GM19035 (cell line): ENCODE results near the gene TFF3.

Experiments
- ATAC-seq: cut with Tn5 transposase; IDR thresholded peaks from one replicate; pipeline ENCODE4 v1.9.1; 2021; ENCODE audit not compliant: unreplicated experiment

Gene TFF3

GRCh38 chr21:42291751-42292562 lies 23.3 kb downstream of the TFF3 start:
- ATAC-seq, result no peak

DNA sequence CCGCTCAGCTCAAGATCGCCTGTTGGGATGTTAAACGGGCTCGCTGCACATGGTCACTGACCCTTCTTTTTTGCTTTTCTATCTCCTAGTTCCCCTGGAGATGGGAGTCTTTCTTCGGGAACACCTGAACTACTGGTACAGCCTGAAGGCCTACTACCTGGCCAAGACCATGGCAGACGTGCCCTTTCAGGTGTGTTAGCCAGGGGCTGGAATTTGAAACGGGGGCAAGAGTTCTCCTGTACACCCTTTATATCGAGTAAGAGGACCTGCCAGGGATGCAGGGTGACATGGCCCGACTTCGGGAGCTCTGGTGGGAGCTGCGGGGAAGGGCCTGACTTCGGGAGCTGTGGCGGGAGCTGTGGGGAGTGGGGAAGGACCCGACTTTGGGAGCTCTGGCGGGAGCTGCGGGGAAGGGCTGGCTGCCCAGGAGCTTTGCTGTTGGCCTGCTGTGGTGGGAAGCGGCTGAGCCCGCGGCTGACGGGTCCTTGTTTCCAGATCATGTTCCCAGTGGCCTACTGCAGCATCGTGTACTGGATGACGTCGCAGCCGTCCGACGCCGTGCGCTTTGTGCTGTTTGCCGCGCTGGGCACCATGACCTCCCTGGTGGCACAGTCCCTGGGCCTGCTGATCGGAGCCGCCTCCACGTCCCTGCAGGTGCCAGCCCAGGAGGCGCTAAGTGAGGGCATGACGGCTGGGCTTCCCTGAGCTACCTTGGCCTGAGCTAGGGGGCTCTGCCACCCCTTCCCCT lies 24.0 kb downstream of the TFF3 start:
- no peak for ATAC-seq

- no peak for ATAC-seq
Measured at GRCh38 chr21:42290505-42290904, 24.7 kb downstream of the TFF3 start.

DNA sequence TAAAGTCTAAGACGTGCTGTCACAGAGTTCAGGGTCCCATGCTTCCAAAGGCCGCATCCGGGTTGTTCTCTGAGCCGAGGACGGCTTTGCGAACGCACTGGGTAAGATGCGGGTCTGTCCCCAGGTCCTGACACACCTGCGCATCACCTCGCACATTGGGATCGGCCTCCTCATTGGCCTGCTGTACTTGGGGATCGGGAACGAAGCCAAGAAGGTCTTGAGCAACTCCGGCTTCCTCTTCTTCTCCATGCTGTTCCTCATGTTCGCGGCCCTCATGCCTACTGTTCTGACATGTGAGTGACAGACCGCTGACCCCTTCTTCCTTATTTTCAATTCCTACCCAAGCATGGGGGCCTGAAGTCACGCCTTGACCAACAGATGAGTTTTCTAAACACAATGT lies 25.3 kb downstream of the TFF3 start:
- ATAC-seq, result no peak

DNA sequence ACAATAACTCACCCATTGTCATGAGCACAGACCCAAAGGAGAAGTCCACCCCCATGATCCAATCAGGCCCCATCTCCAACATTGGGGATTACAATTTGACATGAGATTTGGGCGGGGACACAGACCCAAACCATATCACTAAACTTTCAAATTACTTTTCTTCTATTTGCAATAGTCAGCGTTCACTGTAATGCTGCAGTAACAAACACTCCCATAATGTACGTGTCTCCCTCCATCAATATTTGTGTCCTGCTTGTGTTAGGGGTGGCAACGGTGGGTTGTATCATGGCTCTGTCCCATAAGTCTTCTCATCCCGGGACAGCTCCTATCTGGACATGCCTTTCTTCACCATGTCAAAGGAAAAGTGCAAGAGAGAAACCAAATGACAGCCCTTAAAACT lies 26.2 kb downstream of the TFF3 start:
- no peak for ATAC-seq

- no peak for ATAC-seq
Measured at GRCh38 chr21:42287193-42288083, 27.8 kb downstream of the TFF3 start.

- no peak for ATAC-seq
Measured at GRCh38 chr21:42286416-42286815, 28.8 kb downstream of the TFF3 start.

DNA sequence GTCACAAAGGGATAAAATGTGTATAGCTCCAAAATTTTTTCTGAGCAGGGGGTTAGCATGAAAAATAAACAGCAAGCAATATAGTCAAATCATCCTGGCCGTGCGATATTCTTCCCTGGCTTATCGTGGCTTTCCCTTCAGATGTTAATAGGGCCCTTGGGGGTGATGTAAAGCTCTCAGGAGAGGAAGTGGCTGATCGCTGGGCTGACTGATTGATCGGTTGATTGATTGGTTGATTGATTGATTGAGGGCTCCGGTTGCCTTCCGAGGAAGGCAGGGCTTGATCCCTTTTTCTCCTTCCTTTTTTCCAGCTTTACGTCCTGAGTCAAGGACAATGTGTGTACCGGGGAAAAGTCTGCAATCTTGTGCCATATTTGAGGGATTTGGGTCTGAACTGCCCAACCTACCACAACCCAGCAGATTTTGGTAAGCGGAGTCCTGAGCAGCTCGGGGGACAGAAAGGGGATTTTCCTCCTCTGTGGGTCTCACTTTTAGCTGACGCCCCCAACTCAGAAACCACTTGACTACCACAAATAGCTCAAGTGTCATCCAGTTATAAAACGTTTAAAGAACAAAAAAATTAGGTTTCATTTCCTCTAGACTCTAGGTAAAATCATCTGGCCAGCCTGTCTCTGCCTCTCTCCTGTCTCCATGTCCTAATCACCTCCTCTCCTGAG lies 29.5 kb downstream of the TFF3 start:
- ATAC-seq, result no peak

DNA sequence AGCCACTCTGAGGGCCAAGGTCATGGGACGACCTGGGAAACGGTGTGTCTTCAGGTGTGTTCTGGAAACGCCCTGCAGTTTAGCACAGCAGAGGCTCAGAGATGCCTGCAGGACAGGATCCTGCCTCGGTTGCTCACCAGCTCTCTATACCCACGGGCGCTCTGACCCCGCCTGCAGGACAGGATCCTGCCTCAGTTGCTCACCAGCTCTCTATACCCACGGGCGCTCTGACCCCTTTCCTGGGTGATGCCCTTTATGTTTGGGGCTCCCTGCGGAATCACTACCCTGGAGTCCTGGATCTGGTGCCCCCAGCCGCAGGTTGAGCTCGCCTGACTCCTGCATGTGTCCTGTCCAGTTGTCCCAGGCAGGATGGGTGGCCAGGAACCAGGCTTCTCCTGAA lies 32.5 kb downstream of the TFF3 start:
- no peak for ATAC-seq

DNA sequence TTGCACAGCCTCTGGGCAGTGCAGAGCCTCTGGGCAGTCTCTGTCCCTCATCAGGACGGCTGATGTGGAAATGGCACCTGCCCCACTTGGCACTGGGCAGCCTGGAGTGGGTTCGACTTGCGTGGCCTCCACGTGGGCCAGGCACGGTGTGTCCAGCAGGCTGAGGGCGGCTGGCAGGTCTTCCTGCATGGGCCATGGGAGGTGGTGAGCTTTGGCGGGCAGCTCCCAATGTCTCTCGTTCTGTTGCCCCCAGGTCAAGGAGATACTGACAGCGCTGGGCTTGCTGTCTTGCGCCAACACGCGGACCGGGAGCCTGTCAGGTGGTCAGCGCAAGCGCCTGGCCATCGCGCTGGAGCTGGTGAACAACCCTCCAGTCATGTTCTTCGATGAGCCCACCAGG lies 33.2 kb downstream of the TFF3 start:
- ATAC-seq, result no peak

GRCh38 chr21:42281181-42281680 lies 34.0 kb downstream of the TFF3 start:
- no peak for ATAC-seq

DNA sequence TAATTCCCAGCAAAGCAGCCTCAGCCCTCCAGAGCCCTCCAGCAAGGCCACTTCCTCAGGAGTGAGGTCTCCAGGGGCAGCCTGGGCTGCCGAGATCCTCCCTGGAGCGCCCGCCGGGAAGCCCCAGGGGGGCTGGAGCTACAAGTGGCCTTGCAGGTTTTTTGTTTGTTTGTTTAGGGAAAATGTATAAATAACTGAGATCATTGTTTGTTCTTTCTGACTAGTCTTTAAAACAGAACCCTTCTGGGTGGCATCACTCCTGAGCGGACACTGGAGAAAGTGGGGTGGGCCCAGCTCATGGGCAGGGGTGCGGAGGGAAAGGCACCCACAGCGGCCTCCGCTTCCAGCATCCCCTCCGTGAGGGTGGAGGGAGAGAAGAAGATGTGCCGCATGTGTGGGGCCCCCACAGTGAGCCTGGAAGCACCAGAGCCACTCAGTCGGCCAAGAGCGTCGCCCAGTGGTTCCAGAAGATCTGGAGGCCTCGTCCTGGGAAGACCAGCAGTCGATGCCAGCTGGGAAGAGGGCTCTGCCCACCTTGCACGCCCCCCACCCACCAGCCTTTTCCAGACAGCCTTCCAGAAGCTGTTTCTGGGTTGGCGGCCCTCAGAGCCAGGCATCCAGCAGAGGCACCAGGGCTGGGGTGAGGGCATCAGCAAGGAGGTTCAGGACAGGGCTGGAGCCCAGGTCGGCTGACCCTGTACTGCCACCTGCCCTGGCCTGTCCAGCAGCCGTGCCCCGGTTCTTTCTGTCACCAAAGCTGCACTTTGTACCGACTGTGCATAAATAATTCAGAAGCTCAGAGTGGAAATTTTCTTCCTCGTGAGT lies 34.6 kb downstream of the TFF3 start:
- no peak for ATAC-seq

GRCh38 chr21:42279888-42280287 lies 35.3 kb downstream of the TFF3 start:
- no peak for ATAC-seq

- no peak for ATAC-seq
Measured at GRCh38 chr21:42279341-42279871, 35.8 kb downstream of the TFF3 start.

DNA sequence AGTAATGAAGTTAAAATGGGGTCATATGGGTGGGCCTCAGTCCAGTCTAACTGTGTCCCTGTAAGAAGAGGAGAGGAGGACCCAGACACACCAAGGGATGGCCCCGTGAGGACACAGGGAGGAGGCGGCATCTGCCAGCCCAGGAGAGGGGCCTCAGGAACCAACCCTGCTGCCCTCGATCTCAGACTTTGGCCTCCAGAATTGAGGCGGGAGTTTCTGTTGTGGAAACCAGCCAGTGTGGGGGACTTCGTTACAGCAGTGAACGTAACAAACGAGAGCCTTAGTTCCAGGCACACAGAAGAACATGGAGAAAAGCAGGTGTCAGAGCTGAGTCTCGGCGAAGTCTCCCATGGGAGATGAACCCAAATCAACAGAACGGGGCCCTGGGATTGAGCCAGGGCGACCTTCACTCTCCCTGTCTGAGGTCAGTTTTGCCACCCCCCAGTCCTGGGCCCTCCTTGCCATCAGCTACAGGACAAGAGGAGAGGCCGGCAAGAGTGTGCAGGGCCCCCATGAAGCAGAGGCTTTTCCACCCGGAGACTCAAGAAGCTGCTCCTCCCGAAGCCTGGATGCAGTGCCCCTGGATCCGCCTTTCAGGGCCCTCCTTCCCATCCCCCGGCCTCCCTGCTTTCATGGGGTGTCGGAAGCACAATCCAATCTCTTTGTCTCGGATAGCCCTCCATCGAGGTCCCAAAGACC lies 36.6 kb downstream of the TFF3 start:
- no peak for ATAC-seq

DNA sequence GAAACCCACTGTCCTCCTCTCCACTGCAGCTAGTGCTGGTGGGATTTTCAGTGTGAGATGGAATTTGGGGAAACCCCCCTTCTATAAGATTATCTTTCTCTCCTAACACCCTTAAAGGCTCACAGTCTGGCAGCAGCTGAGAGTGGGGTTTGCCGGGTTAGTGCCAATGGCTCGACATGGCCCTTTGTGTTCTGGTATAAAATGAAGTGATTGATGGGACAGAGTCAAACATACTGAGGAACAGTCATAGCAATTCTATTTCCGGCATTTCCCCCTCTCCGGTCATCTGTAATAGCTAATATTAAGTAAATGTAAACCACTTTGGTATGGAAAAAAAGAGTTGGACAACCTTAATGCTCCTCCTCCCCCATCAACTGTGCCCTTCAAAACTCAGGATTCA lies 37.6 kb downstream of the TFF3 start:
- ATAC-seq, result no peak

DNA sequence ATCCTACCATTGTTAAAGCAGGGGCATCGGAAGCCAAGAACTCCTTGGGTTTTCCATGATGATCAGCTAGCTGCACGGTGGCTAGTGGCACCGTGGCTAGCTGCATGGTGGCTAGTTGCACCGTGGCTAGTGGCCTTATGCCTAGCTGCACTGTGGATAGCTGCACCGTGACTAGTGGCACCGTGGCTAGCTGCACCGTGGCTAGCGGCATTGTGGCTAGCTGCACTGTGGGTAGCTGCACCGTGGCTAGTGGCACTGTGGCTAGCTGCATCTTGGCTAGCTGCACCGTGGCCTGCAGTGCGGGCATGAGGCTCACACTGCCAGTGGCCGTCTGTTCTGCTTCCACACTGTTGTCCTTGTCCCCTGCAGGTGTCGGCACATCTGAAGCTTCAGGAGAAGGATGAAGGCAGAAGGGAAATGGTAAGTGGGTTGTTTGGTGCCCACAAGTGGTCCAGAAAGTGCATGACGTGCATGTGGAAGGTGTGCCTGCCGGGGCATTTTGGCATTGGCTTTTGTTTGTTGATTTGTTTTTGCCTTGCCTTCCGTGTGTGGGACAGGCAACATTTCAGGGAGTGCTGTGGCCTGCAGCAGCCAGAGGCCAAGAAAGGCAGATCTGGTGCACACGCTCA lies 38.6 kb downstream of the TFF3 start:
- ATAC-seq, result no peak

GRCh38 chr21:42276076-42276475 lies 39.1 kb downstream of the TFF3 start:
- no peak for ATAC-seq
